ENCODE data around the gene MRTFA. TPM values are rescaled to one million over a fixed set of nuclear protein-coding genes. Genes with fewer than 3 reads are reported as not detected.

MRTFA gene
- total and polyA plus RNA-seq, 12 donors: 12.3 to 141 (median 41.6) TPM

GRCh38 chr22:40593460-40594273, 42.9 kb downstream of the MRTFA start:
- Histone ChIP-seq H3K4me1 (replicated peaks in 1 of 2) (peaks cover 9 to 34% of the 10 kb centered on the region in 2 donors), H3K9me3 (replicated peaks in 1 of 3) (no peaks in the 10 kb centered on the region), H3K27ac (no peak overlapping the region), H3K36me3 (replicated peaks in 1 of 2) (no peaks in the 10 kb centered on the region), H3K27me3 (no peaks in the 10 kb centered on the region), H3K4me3 (no peak overlapping the region)
- intact Hi-C loops (cut with DNase I): no loop called here
- WGBS, 4 donors: 64 to 73% (median 70%) methylated on average over 5 of the region's 5 CpGs
- TF ChIP-seq, protein P1, sequence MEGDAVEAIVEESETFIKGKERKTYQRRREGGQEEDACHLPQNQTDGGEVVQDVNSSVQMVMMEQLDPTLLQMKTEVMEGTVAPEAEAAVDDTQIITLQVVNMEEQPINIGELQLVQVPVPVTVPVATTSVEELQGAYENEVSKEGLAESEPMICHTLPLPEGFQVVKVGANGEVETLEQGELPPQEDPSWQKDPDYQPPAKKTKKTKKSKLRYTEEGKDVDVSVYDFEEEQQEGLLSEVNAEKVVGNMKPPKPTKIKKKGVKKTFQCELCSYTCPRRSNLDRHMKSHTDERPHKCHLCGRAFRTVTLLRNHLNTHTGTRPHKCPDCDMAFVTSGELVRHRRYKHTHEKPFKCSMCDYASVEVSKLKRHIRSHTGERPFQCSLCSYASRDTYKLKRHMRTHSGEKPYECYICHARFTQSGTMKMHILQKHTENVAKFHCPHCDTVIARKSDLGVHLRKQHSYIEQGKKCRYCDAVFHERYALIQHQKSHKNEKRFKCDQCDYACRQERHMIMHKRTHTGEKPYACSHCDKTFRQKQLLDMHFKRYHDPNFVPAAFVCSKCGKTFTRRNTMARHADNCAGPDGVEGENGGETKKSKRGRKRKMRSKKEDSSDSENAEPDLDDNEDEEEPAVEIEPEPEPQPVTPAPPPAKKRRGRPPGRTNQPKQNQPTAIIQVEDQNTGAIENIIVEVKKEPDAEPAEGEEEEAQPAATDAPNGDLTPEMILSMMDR (IDR thresholded peaks at IDR 0.05): no peak
- no peak for TF ChIP-seq POLR2A (IDR thresholded peaks at IDR 0.05)
- no peak for DNase-seq

- Histone ChIP-seq H3K9me3 (replicated peaks in 1 of 3) (no peaks in the 10 kb centered on the region), H3K4me3 (no peak overlapping the region), H3K27ac (no peak overlapping the region), H3K27me3 (no peaks in the 10 kb centered on the region), H3K4me1 (replicated peaks in 1 of 2) (peaks cover 9 to 24% of the 10 kb centered on the region in 2 donors), H3K36me3 (replicated peaks in 1 of 2) (no peaks in the 10 kb centered on the region)
- no peak for TF ChIP-seq POLR2A (IDR thresholded peaks at IDR 0.05)
- TF ChIP-seq, protein P1 (IDR thresholded peaks at IDR 0.05): no peak
- WGBS, 4 donors: 71 to 77% (median 76%) methylated on average over 2 of the region's 2 CpGs
- intact Hi-C loops (cut with DNase I): no loop called here
- no peak for DNase-seq
Observed at GRCh38 chr22:40592352-40593113, 44.0 kb downstream of the MRTFA start.

GRCh38 chr22:40588726-40589125, 47.8 kb downstream of the MRTFA start:
- WGBS, 4 donors: 87 to 94% (median 90%) methylated on average over 7 of the region's 7 CpGs
- H3K4me1 ChIP-seq (replicated peaks in 1 of 2): peaks cover 9 to 18% of the 10 kb centered on the region in 2 donors
- H3K27ac ChIP-seq: no peak overlapping the region
- TF ChIP-seq POLR2A (IDR thresholded peaks at IDR 0.05): no peak
- TF ChIP-seq, protein P1 (IDR thresholded peaks at IDR 0.05): no peak
- H3K36me3 ChIP-seq (replicated peaks in 1 of 2): no peaks in the 10 kb centered on the region
- intact Hi-C loops (cut with DNase I): no loop called here
- no peaks in the 10 kb centered on the region for H3K27me3 ChIP-seq
- DNase-seq: peak in 2 of 7 donors; percentile 41 to 53
- H3K9me3 ChIP-seq (replicated peaks in 1 of 3): no peaks in the 10 kb centered on the region
- H3K4me3 ChIP-seq: no peak overlapping the region

- H3K27me3 ChIP-seq: no peaks in the 10 kb centered on the region
- intact Hi-C loops (cut with DNase I): no loop called here
- no peak for DNase-seq
- H3K4me1 ChIP-seq (replicated peaks in 1 of 2): peaks cover 0 to 19% of the 10 kb centered on the region in 2 donors
- 98 to 100% (median 99%) methylated on average over 5 of the region's 5 CpGs for WGBS, 4 donors
- no peaks in the 10 kb centered on the region for H3K36me3 ChIP-seq (replicated peaks in 1 of 2)
- TF ChIP-seq POLR2A (IDR thresholded peaks at IDR 0.05): no peak
- TF ChIP-seq, protein P1 (IDR thresholded peaks at IDR 0.05): no peak
- no peak overlapping the region for H3K4me3 ChIP-seq
- no peaks in the 10 kb centered on the region for H3K9me3 ChIP-seq (replicated peaks in 1 of 3)
- H3K27ac ChIP-seq: no peak overlapping the region
Observed at GRCh38 chr22:40586781-40587180, 49.7 kb downstream of the MRTFA start.

Measured in adrenal gland (tissue), 12 donors.